Measurements from ENCODE around the gene PCP4. TPM values are rescaled to one million over a fixed set of nuclear protein-coding genes. Genes with fewer than 3 reads are reported as not detected.

PCP4 gene
- total and polyA plus RNA-seq, 9 of the 15 experiments (the other 6 are each of a cell fraction or from before 2014, with no cell fraction given): not detected

DNA sequence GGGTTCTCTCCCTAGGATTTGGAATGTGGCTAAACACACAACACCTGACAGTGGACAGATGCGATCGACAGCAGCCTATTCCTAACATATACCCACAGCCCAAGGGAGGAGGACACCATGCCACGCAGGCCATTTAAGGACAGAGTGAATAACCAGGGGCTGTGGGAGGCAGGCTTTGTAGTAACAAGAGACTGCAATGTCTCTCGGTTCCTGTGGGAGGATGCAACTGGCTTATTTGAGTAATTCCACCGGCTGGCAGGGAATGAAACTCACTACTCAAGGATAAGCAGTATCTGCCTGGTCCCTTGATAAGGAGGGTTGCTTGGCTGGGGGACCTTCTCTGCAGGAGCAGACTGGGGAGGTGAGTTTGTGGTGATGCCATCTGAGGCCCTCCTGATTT lies 109.6 kb downstream of the PCP4 start:
- no peaks in the 10 kb centered on the region for H3K9me1 ChIP-seq (ENCODE audit: control insufficient read depth, insufficient read depth, low read length)
- H3K9me3 ChIP-seq (replicated peaks; ENCODE audit: control insufficient read depth, insufficient read depth, low read depth, low read length): no peaks in the 10 kb centered on the region
- H3K4me3 ChIP-seq: no peak overlapping the region
- no peak overlapping the region for H3K4me2 ChIP-seq (ENCODE audit: insufficient read depth, low read length)
- in situ Hi-C loops (cut with MboI) (no loop called here), intact Hi-C loops (cut with micrococcal nuclease) (no loop called here)
- H4K20me1 ChIP-seq (replicated peaks; ENCODE audit: control insufficient read depth, insufficient read depth, low read length): no peaks in the 10 kb centered on the region
- no TSS peak for BruUV-seq (replicated peaks)
- ChIA-PET POLR2A (no interaction called here), CTCF (ENCODE audit: low intra/inter-chr PET ratio) (no interaction called here)
- H3K36me3 ChIP-seq (ENCODE audit: control insufficient read depth, insufficient read depth, low read length): no peaks in the 10 kb centered on the region
- TF ChIP-seq SMARCE1 (IDR thresholded peaks at IDR 0.05) (no peak), FOXM1 (IDR thresholded peaks at IDR 0.05; ENCODE audit: low read depth) (no peak), FOXM1 (CRISPR knock-in tag; IDR thresholded peaks at IDR 0.05; ENCODE audit: low read depth) (no peak), ZNF280B (CRISPR knock-in tag; IDR thresholded peaks at IDR 0.05) (no peak), MTA2 (IDR thresholded peaks at IDR 0.05; ENCODE audit: low read depth) (no peak), ZBTB1 (CRISPR knock-in tag; IDR thresholded peaks at IDR 0.05; ENCODE audit: borderline replicate concordance, low read depth) (no peak), CREM (IDR thresholded peaks at IDR 0.05; ENCODE audit: low read depth) (no peak), NR2C2 (CRISPR knock-in tag; IDR thresholded peaks at IDR 0.05) (no peak), NR2C2 (tag; IDR thresholded peaks at IDR 0.05) (no peak), ZNF124 (CRISPR knock-in tag; IDR thresholded peaks at IDR 0.05) (no peak), HDAC8 (tag; IDR thresholded peaks at IDR 0.05) (no peak), RAD21 (CRISPR knock-in tag; conservative IDR thresholded peaks at IDR 0.05 in 1 of 2, IDR thresholded peaks at IDR 0.05 in 1 of 2) (no peak), HIVEP1 (CRISPR knock-in tag; IDR thresholded peaks at IDR 0.05) (no peak)
- TF ChIP-seq, protein P1, sequence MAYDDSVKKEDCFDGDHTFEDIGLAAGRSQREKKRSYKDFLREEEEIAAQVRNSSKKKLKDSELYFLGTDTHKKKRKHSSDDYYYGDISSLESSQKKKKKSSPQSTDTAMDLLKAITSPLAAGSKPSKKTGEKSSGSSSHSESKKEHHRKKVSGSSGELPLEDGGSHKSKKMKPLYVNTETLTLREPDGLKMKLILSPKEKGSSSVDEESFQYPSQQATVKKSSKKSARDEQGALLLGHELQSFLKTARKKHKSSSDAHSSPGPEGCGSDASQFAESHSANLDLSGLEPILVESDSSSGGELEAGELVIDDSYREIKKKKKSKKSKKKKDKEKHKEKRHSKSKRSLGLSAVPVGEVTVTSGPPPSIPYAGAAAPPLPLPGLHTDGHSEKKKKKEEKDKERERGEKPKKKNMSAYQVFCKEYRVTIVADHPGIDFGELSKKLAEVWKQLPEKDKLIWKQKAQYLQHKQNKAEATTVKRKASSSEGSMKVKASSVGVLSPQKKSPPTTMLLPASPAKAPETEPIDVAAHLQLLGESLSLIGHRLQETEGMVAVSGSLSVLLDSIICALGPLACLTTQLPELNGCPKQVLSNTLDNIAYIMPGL (CRISPR knock-in tag; IDR thresholded peaks at IDR 0.05): no peak
- TF ChIP-seq, protein P2, sequence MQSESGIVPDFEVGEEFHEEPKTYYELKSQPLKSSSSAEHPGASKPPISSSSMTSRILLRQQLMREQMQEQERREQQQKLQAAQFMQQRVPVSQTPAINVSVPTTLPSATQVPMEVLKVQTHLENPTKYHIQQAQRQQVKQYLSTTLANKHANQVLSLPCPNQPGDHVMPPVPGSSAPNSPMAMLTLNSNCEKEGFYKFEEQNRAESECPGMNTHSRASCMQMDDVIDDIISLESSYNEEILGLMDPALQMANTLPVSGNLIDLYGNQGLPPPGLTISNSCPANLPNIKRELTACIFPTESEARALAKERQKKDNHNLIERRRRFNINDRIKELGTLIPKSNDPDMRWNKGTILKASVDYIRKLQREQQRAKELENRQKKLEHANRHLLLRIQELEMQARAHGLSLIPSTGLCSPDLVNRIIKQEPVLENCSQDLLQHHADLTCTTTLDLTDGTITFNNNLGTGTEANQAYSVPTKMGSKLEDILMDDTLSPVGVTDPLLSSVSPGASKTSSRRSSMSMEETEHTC (IDR thresholded peaks at IDR 0.05): no peak
- TF ChIP-seq, protein P3, sequence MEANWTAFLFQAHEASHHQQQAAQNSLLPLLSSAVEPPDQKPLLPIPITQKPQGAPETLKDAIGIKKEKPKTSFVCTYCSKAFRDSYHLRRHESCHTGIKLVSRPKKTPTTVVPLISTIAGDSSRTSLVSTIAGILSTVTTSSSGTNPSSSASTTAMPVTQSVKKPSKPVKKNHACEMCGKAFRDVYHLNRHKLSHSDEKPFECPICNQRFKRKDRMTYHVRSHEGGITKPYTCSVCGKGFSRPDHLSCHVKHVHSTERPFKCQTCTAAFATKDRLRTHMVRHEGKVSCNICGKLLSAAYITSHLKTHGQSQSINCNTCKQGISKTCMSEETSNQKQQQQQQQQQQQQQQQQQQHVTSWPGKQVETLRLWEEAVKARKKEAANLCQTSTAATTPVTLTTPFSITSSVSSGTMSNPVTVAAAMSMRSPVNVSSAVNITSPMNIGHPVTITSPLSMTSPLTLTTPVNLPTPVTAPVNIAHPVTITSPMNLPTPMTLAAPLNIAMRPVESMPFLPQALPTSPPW (CRISPR knock-in tag; IDR thresholded peaks at IDR 0.05): no peak
- TF ChIP-seq, protein P4, sequence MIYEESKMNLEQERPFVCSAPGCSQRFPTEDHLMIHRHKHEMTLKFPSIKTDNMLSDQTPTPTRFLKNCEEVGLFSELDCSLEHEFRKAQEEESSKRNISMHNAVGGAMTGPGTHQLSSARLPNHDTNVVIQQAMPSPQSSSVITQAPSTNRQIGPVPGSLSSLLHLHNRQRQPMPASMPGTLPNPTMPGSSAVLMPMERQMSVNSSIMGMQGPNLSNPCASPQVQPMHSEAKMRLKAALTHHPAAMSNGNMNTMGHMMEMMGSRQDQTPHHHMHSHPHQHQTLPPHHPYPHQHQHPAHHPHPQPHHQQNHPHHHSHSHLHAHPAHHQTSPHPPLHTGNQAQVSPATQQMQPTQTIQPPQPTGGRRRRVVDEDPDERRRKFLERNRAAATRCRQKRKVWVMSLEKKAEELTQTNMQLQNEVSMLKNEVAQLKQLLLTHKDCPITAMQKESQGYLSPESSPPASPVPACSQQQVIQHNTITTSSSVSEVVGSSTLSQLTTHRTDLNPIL (CRISPR knock-in tag; IDR thresholded peaks at IDR 0.05): no peak
- DNase-seq (ENCODE audit: extremely low read depth in 1 of 4, low spot score in 3 of 4): no peak
- no peak overlapping the region for H3K9ac ChIP-seq (ENCODE audit: insufficient read depth in 1 of 2, low read depth in 2 of 2, low read length in 2 of 2)
- H2AFZ ChIP-seq (ENCODE audit: low read depth, low read length): no peak overlapping the region
- no peaks in the 10 kb centered on the region for H3K4me1 ChIP-seq (replicated peaks in 1 of 2; ENCODE audit: control insufficient read depth in 2 of 2, insufficient read depth in 2 of 2, low read length in 2 of 2)
- no peak for FAIRE-seq
- no peaks in the 10 kb centered on the region for H3K79me2 ChIP-seq (ENCODE audit: control insufficient read depth, insufficient read depth, low read length)
- H3K27me3 ChIP-seq (ENCODE audit: control insufficient read depth in 2 of 2, insufficient read depth in 2 of 2, low read length in 2 of 2): no peaks in the 10 kb centered on the region
- no peak for ATAC-seq
- 2% methylated on average over 5 of the region's 5 CpGs for WGBS (ENCODE audit: insufficient coverage, low coverage, missing lambda C conversion rate)
- H3K27ac ChIP-seq (ENCODE audit: extremely low read depth, low read depth, low read length): no peak overlapping the region

All from K562 (cell line).